ENCODE measurements around the gene GINS3.

DNA sequence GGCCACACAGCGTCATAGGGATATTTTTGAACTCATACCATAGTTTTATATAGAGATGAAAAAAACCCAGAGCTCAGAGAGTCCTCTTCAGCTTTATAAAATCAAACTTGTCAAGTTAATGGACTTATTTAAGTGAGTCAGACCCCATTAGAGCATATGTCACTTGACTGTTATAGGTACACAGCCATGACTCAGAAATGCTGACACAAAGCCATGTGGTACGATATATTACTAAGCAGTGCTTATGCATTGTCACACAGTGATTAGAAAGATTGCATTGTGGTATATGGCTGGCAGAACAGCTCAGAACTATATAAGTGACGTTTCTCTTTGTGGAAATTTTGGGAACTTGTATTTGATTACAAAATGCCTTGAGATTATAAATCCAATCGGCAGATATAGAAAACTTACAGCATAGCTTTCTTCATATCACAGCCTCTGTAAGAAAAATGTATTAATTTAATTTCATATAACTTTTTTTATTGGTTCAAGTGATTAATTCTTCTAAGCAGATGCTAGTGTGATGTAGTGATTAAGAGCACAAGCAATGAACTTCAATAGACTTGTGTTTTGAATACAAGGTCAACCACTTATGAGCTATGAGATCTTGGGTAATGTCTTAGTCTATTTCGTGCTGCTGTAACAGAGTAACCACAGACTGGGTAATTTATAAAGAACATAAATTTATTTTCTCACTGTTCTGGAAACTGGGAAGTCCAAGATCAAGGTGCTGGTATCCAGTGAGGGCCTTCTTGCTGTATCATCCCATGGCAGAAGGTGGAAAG lies 25.8 kb upstream of the GINS3 start:
- TF ChIP-seq SP1 (IDR thresholded peaks at IDR 0.05) (no peak), ARNT (IDR thresholded peaks at IDR 0.05) (no peak), SUZ12 (IDR thresholded peaks at IDR 0.05) (no peak)
